ENCODE measurements around the gene MAP3K14.

- no peak for TF ChIP-seq CTCF (IDR thresholded peaks at IDR 0.05)
- no peak for TF ChIP-seq POLR2A (IDR thresholded peaks at IDR 0.05)
These were observed 16.3 kb upstream of the MAP3K14 start for GRCh38 chr17:45332989-45333701.
